ENCODE data around the gene BBS9. TPM values are rescaled to one million over a fixed set of nuclear protein-coding genes. Genes with fewer than 3 reads are reported as not detected.
A peak's percentile ranks its signal among the peaks of the same experiment; 100 is the strongest.

The BBS9 gene
- total and polyA plus RNA-seq, 2 experiments from 2014 or later: 27.2 to 66.1 TPM

GRCh38 chr7:33109005-33109757 lies 20.2 kb upstream of the BBS9 start, which contains the start of gene RP9:
TSS of gene RP9 (minus strand) at chr7:33109404. CDS start at chr7:33109372, 32 bp downstream.
- Histone ChIP-seq H2AFZ (peak within 1 kb of the TSS; percentile 95), H3K4me3 (peak within 1 kb of the TSS; percentile 65), H4K20me1 (replicated peaks; ENCODE audit: insufficient read depth) (peaks cover 35% of the 10 kb centered on the region), H3K9me2 (ENCODE audit: insufficient read depth) (no peaks in the 10 kb centered on the region), H3K4me1 (ENCODE audit: insufficient read depth) (peaks cover 11% of the 10 kb centered on the region), H3K27ac (ENCODE audit: low read depth) (no peak within 1 kb of the TSS), H3F3A (replicated peaks; ENCODE audit: low read depth) (0 out of 2 replicates have a peak, but pooled peaks cover 3% of the 10 kb centered on the region), H3K36me3 (ENCODE audit: insufficient read depth) (no peaks in the 10 kb centered on the region), H3K4me2 (peak within 1 kb of the TSS; percentile 88), H3K79me2 (replicated peaks; ENCODE audit: insufficient read depth) (peaks cover 43% of the 10 kb centered on the region), H3K27me3 (ENCODE audit: insufficient read depth) (peaks cover 17% of the 10 kb centered on the region)
- Mint-ChIP-seq H3K27ac (no peak within 1 kb of the TSS), H3K4me1 (peaks cover 15% of the 10 kb centered on the region; the same call in 2 of the 3 replicates), H3K9me3 (no peaks in the 10 kb centered on the region), H3K4me3 (peak within 1 kb of the TSS; percentile 88), H3K36me3 (ENCODE audit: low read depth) (no peaks in the 10 kb centered on the region), H3K27me3 (ENCODE audit: insufficient read depth, low read depth, poor library complexity) (peaks cover 6% of the 10 kb centered on the region)
- TF ChIP-seq ZNF331 (CRISPR knock-in tag; IDR thresholded peaks at IDR 0.05; ENCODE audit: low read depth): no peak
- no peak for TF ChIP-seq ZNF114 (CRISPR knock-in tag; IDR thresholded peaks at IDR 0.05)
- TF ChIP-seq CREB1 (CRISPR knock-in tag; IDR thresholded peaks at IDR 0.05; ENCODE audit: low read depth): peak; percentile 27; the same call in 1 of the 2 replicates
- TF ChIP-seq CTCF (conservative IDR thresholded peaks at IDR 0.05; ENCODE audit: low read depth in 2 of 2): peak; percentile 42 to 68; a peak in 3 of 4 replicates
- 0 out of 2 replicates have a peak, but pooled peaks have one; percentile 20 for TF ChIP-seq ETS1 (IDR thresholded peaks at IDR 0.05)
- peak; percentile 51 for TF ChIP-seq POLR2AphosphoS5 (IDR thresholded peaks at IDR 0.05; ENCODE audit: low read depth)
- TF ChIP-seq EZH2phosphoT487 (IDR thresholded peaks at IDR 0.05; ENCODE audit: unreplicated experiment): no peak
- DNase-seq (ENCODE audit: low spot score): peak; percentile 95
- peak; percentile 92 for ATAC-seq

GRCh38 chr7:33109758-33110238 lies 19.6 kb upstream of the BBS9 start:
- DNase-seq (ENCODE audit: low spot score): no peak
- Histone ChIP-seq H3K27ac (ENCODE audit: low read depth) (no peak overlapping the region), H3F3A (replicated peaks; ENCODE audit: low read depth) (0 out of 2 replicates have a peak, but pooled peaks cover 3% of the 10 kb centered on the region), H3K4me3 (peak overlapping the region; percentile 60), H3K79me2 (replicated peaks; ENCODE audit: insufficient read depth) (peaks cover 37% of the 10 kb centered on the region), H3K9me2 (ENCODE audit: insufficient read depth) (no peaks in the 10 kb centered on the region), H3K36me3 (ENCODE audit: insufficient read depth) (no peaks in the 10 kb centered on the region), H3K4me2 (peak overlapping the region; percentile 88), H2AFZ (peak overlapping the region; percentile 91; the same call in 1 of the 2 replicates), H4K20me1 (replicated peaks; ENCODE audit: insufficient read depth) (peaks cover 29% of the 10 kb centered on the region), H3K4me1 (ENCODE audit: insufficient read depth) (peaks cover 11% of the 10 kb centered on the region), H3K27me3 (ENCODE audit: insufficient read depth) (peaks cover 17% of the 10 kb centered on the region)
- Mint-ChIP-seq H3K36me3 (ENCODE audit: low read depth) (no peaks in the 10 kb centered on the region), H3K4me1 (peaks cover 19% of the 10 kb centered on the region; the same call in 2 of the 3 replicates), H3K4me3 (peak overlapping the region; percentile 66), H3K9me3 (no peaks in the 10 kb centered on the region), H3K27me3 (ENCODE audit: insufficient read depth, low read depth, poor library complexity) (peaks cover 6% of the 10 kb centered on the region), H3K27ac (no peak overlapping the region)
- TF ChIP-seq CTCF (conservative IDR thresholded peaks at IDR 0.05; ENCODE audit: low read depth in 2 of 2) (0 out of 4 replicates have a peak, but pooled peaks of 1 of the 2 experiments have one; percentile 2), REST (IDR thresholded peaks at IDR 0.05; ENCODE audit: unreplicated experiment) (no peak)
- ATAC-seq: no peak

All from GM23338 (cell line).